T47D (cell line): Measurements from ENCODE around the gene USP17L18.
"Not testable (repeated sequence)": the region's sequence is repeated elsewhere in the genome, so short reads cannot be mapped to it uniquely, and the experiment has no call there.

Source experiments
- DNase-seq, 2 experiments: peaks; one replicate each; pipeline versions ENCODE4 v3.0.0 to v3.0.0-alpha.2; 2011 to 2012; ENCODE audit warnings: low read depth in 1 of 2, low spot score in 1 of 2
- in situ Hi-C: cut with HindIII; loops from 2 replicates; pipeline ENCODE4 v1.10.0; 2016; ENCODE audit warnings: low sequenced_read_pairs, low pct_unique_long_range_greater_than_20kb

USP17L18 gene

GRCh38 chr4:9247953-9248680 is at the start of gene USP17L18:
TSS of gene USP17L18 (plus strand) at chr4:9248630. CDS start at chr4:9248630, 0 bp downstream.
- in situ Hi-C loops, DNase-seq: not testable (repeated sequence)

- in situ Hi-C loops, DNase-seq: not testable (repeated sequence)
Observed at GRCh38 chr4:9210357-9210756, 38.1 kb upstream of the USP17L18 start, which contains the start of gene USP17L10. TSS of gene USP17L10 (plus strand) at chr4:9210657. CDS start at chr4:9210657, 0 bp downstream.

DNA sequence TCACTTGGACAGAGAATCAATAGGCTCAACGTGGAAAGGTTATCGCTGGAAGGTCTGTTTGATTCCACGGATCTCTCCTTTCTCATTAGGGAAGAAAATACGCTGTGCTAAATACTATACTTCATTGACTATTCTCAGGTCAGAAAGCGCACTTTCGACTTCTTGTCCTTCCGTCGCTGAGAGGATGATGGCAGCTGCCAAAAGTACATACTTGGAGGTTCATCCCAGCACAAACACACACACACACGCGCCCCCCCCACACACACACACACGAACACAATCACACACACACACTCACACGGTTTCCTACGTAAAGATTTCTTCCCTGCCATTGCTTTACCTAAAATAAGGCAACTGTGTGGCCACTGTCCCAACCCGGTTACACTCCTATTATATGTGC is 33.7 kb upstream of the USP17L18 start:
- DNase-seq, in situ Hi-C loops: not testable (repeated sequence)

DNA sequence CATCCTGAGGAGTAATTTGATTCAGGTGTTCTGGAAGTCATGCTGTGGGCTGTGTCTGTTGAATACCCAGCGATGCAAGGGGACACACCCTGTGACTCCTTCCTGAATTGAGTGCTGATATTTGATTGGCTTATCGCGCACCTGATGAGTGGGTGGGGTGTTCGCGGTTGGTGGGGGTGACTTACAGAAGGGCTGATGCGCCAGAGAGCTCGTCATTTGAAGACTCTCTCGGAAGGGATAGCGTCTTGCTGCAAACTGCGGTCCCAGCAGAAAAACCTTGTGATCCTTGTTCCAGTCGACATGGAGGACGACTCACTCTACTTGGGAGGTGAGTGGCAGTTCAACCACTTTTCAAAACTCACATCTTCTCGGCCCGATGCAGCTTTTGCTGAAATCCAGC is 33.3 kb upstream of the USP17L18 start, which contains the start of gene USP17L11:
Gene USP17L11, plus strand, starts transcription at position 301 of the 400 bp plus-strand sequence. Its CDS starts 0 bp downstream, at position 301.
- DNase-seq, in situ Hi-C loops: not testable (repeated sequence)

- in situ Hi-C loops, result not testable (repeated sequence)
Observed at GRCh38 chr4:9219852-9220251, 28.6 kb upstream of the USP17L18 start, which contains the start of gene USP17L12. TSS of gene USP17L12 (plus strand) at chr4:9220152. CDS start at chr4:9220152, 0 bp downstream.

DNA sequence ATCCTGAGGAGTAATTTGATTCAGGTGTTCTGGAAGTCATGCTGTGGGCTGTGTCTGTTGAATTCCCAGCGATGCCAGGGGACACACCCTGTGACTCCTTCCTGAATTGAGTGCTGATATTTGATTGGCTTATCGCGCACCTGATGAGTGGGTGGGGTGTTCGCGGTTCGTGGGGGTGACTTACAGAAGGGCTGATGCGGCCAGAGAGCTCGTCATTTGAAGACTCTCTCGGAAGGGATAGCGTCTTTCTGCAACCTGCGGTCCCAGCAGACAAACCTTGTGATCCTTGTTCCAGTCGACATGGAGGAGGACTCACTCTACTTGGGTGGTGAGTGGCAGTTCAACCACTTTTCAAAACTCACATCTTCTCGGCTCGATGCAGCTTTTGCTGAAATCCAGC is 23.8 kb upstream of the USP17L18 start, which contains the start of gene USP17L13:
Gene USP17L13, plus strand, starts transcription at position 301 of the 400 bp plus-strand sequence. Its CDS starts 0 bp downstream, at position 301.
- in situ Hi-C loops, DNase-seq: not testable (repeated sequence)

More at GRCh38 chr4:9219852-9220251, 28.6 kb upstream of the USP17L18 start, which contains the start of gene USP17L12:
- DNase-seq, result not testable (repeated sequence)

DNA sequence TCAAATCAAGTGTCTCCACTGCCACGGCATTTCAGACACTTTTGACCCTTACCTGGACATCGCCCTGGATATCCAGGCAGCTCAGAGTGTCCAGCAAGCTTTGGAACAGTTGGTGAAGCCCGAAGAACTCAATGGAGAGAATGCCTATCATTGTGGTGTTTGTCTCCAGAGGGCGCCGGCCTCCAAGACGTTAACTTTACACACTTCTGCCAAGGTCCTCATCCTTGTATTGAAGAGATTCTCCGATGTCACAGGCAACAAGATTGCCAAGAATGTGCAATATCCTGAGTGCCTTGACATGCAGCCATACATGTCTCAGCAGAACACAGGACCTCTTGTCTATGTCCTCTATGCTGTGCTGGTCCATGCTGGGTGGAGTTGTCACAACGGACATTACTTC is 18.2 kb upstream of the USP17L18 start:
- in situ Hi-C loops, DNase-seq: not testable (repeated sequence)

DNA sequence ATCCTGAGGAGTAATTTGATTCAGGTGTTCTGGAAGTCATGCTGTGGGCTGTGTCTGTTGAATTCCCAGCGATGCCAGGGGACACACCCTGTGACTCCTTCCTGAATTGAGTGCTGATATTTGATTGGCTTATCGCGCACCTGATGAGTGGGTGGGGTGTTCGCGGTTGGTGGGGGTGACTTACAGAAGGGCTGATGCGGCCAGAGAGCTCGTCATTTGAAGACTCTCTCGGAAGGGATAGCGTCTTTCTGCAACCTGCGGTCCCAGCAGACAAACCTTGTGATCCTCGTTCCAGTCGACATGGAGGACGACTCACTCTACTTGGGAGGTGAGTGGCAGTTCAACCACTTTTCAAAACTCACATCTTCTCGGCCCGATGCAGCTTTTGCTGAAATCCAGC is 14.3 kb upstream of the USP17L18 start, which contains the start of gene USP17L15:
Gene USP17L15, plus strand, starts transcription at position 301 of the 400 bp plus-strand sequence. Its CDS starts 0 bp downstream, at position 301.
- in situ Hi-C loops, DNase-seq: not testable (repeated sequence)

- DNase-seq, in situ Hi-C loops: not testable (repeated sequence)
Observed at GRCh38 chr4:9238461-9238860, 10.0 kb upstream of the USP17L18 start.

GRCh38 chr4:9243579-9243978 is 4.9 kb upstream of the USP17L18 start, which contains the start of gene USP17L17:
TSS of gene USP17L17 (plus strand) at chr4:9243879. CDS start at chr4:9243879, 0 bp downstream.
- in situ Hi-C loops, DNase-seq: not testable (repeated sequence)

GRCh38 chr4:9253078-9253477 is 4.6 kb downstream of the USP17L18 start, which contains the start of gene USP17L19:
TSS of gene USP17L19 (plus strand) at chr4:9253378. CDS start at chr4:9253378, 0 bp downstream.
- DNase-seq, in situ Hi-C loops: not testable (repeated sequence)

DNA sequence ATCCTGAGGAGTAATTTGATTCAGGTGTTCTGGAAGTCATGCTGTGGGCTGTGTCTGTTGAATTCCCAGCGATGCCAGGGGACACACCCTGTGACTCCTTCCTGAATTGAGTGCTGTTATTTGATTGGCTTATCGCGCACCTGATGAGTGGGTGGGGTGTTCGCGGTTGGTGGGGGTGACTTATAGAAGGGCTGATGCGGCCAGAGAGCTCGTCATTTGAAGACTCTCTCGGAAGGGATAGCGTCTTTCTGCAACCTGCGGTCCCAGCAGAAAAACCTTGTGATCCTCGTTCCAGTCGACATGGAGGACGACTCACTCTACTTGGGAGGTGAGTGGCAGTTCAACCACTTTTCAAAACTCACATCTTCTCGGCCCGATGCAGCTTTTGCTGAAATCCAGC is 9.4 kb downstream of the USP17L18 start, which contains the start of gene USP17L20:
Gene USP17L20, plus strand, starts transcription at position 301 of the 400 bp plus-strand sequence. Its CDS starts 0 bp downstream, at position 301.
- in situ Hi-C loops, DNase-seq: not testable (repeated sequence)

- in situ Hi-C loops, DNase-seq: not testable (repeated sequence)
Observed at GRCh38 chr4:9262572-9262971, 14.1 kb downstream of the USP17L18 start, which contains the start of gene USP17L21. TSS of gene USP17L21 (plus strand) at chr4:9262872. CDS start at chr4:9262872, 0 bp downstream.

GRCh38 chr4:9267319-9267718 is 18.9 kb downstream of the USP17L18 start, which contains the start of gene USP17L22:
TSS of gene USP17L22 (plus strand) at chr4:9267619. CDS start at chr4:9267619, 0 bp downstream.
- DNase-seq, in situ Hi-C loops: not testable (repeated sequence)

DNA sequence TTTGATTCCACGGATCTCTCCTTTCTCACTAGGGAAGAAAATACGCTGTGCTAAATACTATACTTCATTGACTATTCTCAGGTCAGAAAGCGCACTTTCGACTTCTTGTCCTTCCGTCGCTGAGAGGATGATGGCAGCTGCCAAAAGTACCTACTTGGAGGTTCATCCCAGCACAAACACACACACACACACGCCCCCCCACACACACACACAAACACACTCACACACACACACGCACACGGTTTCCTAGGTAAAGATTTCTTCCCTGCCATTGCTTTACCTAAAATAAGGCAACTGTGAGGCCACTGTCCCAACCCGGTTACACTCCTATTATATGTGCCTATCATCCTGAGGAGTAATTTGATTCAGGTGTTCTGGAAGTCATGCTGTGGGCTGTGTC is 23.3 kb downstream of the USP17L18 start:
- in situ Hi-C loops, DNase-seq: not testable (repeated sequence)
